RWPE2 (cell line): Measurements from ENCODE around the gene ZNF423.

Experiments
- ATAC-seq: fragments of 200-7000 bp; cut with Tn5 transposase; 3 replicates; pipeline ENCODE4 v1.9.1; 2021; ENCODE audit warnings: low read depth
- DNase-seq: peaks from one replicate; pipeline ENCODE4 v3.0.0-alpha.2; 2020; ENCODE audit warnings: low spot score
- H3K27ac ChIP-seq: fragments of 450-650 bp; 2 replicates; pipeline ENCODE4 v1.5.1; 2017; ENCODE audit warnings: mild to moderate bottlenecking; ENCODE audit not compliant: poor library complexity, severe bottlenecking
- H3K27me3 ChIP-seq: fragments of 250-450 bp; sonication (Bioruptor Pico); 2 replicates; pipeline ENCODE4 v1.5.1; 2021; ENCODE audit warnings: mild to moderate bottlenecking, moderate library complexity; ENCODE audit not compliant: insufficient read depth, poor library complexity, severe bottlenecking
- H3K36me3 ChIP-seq: fragments of 250-450 bp; sonication (Bioruptor Pico); 2 replicates; pipeline ENCODE4 v1.5.1; 2020; ENCODE audit warnings: low read depth, mild to moderate bottlenecking, moderate library complexity
- H3K4me1 ChIP-seq: fragments of 250-450 bp; sonication (Bioruptor Pico); 2 replicates; pipeline ENCODE4 v1.5.1; 2021; ENCODE audit warnings: mild to moderate bottlenecking, moderate library complexity; ENCODE audit not compliant: insufficient read depth, poor library complexity, severe bottlenecking
- H3K4me3 ChIP-seq: fragments of 250-450 bp; sonication (Bioruptor Pico); 2 replicates; pipeline ENCODE4 v1.5.1; 2021; ENCODE audit warnings: mild to moderate bottlenecking, moderate library complexity; ENCODE audit not compliant: severe bottlenecking
- H3K9me3 ChIP-seq: fragments of 250-450 bp; sonication (Bioruptor Pico); 2 replicates; pipeline ENCODE4 v1.5.1; 2021; ENCODE audit warnings: mild to moderate bottlenecking, moderate library complexity; ENCODE audit not compliant: severe bottlenecking
- CTCF ChIP-seq: fragments of 450-650 bp; IDR thresholded peaks from one replicate; pipeline ENCODE4 v1.5.1; 2017; ENCODE audit warnings: mild to moderate bottlenecking, moderate library complexity; ENCODE audit not compliant: poor library complexity, severe bottlenecking

Gene ZNF423

GRCh38 chr16:49486400-49486799 is 369.5 kb downstream of the ZNF423 start:
- Histone ChIP-seq H3K4me3 (no peak overlapping the region), H3K9me3 (no peaks in the 10 kb centered on the region), H3K4me1 (no peaks in the 10 kb centered on the region), H3K27me3 (peaks cover 13% of the 10 kb centered on the region), H3K36me3 (no peaks in the 10 kb centered on the region), H3K27ac (no peak overlapping the region)
- DNase-seq (peak; percentile 6), ATAC-seq (no peak)
- no peak for TF ChIP-seq CTCF

GRCh38 chr16:49485663-49486062 is 370.2 kb downstream of the ZNF423 start:
- H3K36me3 ChIP-seq: no peaks in the 10 kb centered on the region
- H3K9me3 ChIP-seq: no peaks in the 10 kb centered on the region
- H3K4me1 ChIP-seq: no peaks in the 10 kb centered on the region
- H3K4me3 ChIP-seq: no peak overlapping the region
- ATAC-seq (no peak), DNase-seq (peak; percentile 4)
- peaks cover 14% of the 10 kb centered on the region for H3K27me3 ChIP-seq
- no peak overlapping the region for H3K27ac ChIP-seq
- no peak for TF ChIP-seq CTCF

- no peak for TF ChIP-seq CTCF
- Histone ChIP-seq H3K27ac (no peak overlapping the region), H3K9me3 (no peaks in the 10 kb centered on the region), H3K27me3 (peaks cover 16% of the 10 kb centered on the region), H3K36me3 (no peaks in the 10 kb centered on the region), H3K4me1 (no peaks in the 10 kb centered on the region), H3K4me3 (no peak overlapping the region)
- ATAC-seq: no peak
- DNase-seq: peak; percentile 13
Measured at GRCh38 chr16:49484936-49485335, 371.0 kb downstream of the ZNF423 start.

DNA sequence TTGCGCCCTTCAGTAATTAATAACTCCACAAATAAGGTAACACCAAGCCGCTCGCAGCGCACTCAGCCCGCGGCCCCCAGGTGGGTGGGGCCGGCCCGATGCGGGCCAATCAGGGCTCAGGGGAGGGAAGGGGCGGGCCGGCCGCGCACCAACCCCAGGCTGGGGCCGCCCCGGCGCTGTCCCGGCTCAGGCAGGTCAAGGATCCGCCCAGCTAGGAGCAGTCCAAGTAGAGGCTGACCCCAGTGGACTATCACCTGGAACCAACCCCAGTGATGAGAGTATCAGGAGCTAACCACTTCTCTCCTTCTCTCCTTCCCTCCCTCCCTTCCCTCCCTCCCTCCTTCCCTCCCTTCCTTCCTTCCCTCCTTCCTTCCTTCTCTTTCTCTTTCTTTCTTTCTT is 371.5 kb downstream of the ZNF423 start:
- no peak for TF ChIP-seq CTCF

DNA sequence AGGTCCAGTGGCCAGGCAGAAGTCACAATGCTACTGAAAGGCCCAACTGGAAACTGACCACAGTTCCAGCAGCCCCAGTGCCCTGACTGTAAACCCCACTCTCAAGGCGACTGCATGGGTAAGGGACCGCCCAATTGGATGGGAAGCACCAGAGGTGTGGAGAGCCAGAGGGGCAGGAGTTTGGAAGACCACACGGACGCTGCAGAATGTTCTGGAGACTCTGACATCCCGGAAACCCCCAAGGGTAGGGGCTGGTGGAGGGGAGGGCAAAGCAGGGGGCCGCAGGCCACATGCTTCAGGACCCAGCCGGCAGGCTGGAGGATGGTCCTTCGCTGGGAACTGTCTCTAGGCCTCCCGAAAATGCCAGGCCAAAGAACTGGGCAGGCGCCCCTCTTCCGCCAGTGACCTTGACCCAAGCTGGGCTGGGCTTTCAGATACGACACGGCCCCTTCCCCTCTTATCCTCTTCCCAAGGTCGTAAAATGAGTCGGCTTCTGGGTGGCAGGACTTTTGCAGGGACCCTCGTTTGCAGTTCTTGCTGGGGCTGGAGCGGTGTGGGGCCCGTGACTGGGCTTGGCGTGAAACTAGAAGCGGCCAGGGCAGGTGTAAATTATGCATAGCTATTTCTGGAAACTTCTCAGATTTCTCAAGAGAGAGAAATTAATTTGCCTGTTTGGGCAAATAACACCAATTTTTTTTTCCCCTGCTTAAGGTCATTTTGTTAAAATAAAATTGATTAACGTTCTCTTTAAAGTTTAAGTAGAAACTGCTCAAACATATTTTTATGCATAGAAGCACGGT is 372.1 kb downstream of the ZNF423 start:
- peak; percentile 29 for DNase-seq
- H3K4me1 ChIP-seq: no peaks in the 10 kb centered on the region
- no peaks in the 10 kb centered on the region for H3K9me3 ChIP-seq
- peaks cover 16% of the 10 kb centered on the region for H3K27me3 ChIP-seq
- no peak for ATAC-seq
- no peak overlapping the region for H3K27ac ChIP-seq
- H3K4me3 ChIP-seq: no peak overlapping the region
- TF ChIP-seq CTCF: no peak
- no peaks in the 10 kb centered on the region for H3K36me3 ChIP-seq

More for the DNA sequence above, 371.5 kb downstream of the ZNF423 start:
- H3K27ac ChIP-seq: no peak overlapping the region
- no peaks in the 10 kb centered on the region for H3K36me3 ChIP-seq
- no peak overlapping the region for H3K4me3 ChIP-seq
- H3K4me1 ChIP-seq: no peaks in the 10 kb centered on the region
- peaks cover 16% of the 10 kb centered on the region for H3K27me3 ChIP-seq
- DNase-seq (peak; percentile 52), ATAC-seq (peak; percentile 96)
- no peaks in the 10 kb centered on the region for H3K9me3 ChIP-seq
